Upper lobe of left lung (tissue), 4 donors: ENCODE results near the gene CXCL8.

ENCODE experiments used
- POLR2A ChIP-seq, 4 donors: fragments of 450-650 bp; IDR thresholded peaks; one replicate each; pipeline ENCODE4 v1.5.1; 2016 to 2017; ENCODE audit warnings: antibody characterized with exemption in 4 of 4, mild to moderate bottlenecking in 2 of 4
- POLR2AphosphoS5 ChIP-seq, 2 donors: sonication (generic); formaldehyde crosslinking; IDR thresholded peaks; one replicate each; pipeline ENCODE4 v1.5.1; 2017; ENCODE audit warnings: antibody characterized with exemption in 2 of 2
- TF ChIP-seq, protein P1 (sequence below), 6 experiments: fragments of 450-650 bp in 4 of 6; fragments of 200-600 bp in 2 of 6; sonication (generic) in 2 of 6; IDR thresholded peaks; one replicate each; pipeline ENCODE4 v1.5.1; 2016 to 2019; ENCODE audit warnings: antibody characterized with exemption in 6 of 6

DNA sequence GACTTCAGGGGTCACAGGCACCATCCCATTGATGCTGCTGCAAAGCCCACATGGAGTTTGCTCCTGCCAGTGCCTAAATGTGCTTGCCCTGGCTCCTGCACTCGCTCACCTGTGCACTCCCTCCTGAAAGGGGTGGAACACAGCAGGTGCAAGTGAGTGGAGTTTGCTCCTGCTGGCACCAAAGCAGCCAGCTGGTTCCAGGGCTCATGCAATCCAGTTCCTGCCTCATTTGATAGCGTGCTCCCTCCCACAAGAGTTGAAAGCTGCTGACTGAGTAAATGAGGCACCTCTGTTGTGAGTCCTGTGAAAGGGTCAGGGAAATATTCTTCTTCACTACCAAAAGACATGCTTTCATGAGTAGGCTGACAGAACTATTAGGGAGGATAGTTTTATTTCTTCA, 30.5 kb downstream of the CXCL8 start:
- TF ChIP-seq POLR2A (IDR thresholded peaks at IDR 0.05) (no peak), POLR2AphosphoS5 (IDR thresholded peaks at IDR 0.05) (no peak)
- TF ChIP-seq, protein P1, sequence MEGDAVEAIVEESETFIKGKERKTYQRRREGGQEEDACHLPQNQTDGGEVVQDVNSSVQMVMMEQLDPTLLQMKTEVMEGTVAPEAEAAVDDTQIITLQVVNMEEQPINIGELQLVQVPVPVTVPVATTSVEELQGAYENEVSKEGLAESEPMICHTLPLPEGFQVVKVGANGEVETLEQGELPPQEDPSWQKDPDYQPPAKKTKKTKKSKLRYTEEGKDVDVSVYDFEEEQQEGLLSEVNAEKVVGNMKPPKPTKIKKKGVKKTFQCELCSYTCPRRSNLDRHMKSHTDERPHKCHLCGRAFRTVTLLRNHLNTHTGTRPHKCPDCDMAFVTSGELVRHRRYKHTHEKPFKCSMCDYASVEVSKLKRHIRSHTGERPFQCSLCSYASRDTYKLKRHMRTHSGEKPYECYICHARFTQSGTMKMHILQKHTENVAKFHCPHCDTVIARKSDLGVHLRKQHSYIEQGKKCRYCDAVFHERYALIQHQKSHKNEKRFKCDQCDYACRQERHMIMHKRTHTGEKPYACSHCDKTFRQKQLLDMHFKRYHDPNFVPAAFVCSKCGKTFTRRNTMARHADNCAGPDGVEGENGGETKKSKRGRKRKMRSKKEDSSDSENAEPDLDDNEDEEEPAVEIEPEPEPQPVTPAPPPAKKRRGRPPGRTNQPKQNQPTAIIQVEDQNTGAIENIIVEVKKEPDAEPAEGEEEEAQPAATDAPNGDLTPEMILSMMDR (IDR thresholded peaks at IDR 0.05) = no peak
